VCaP (cell line): ENCODE measurements around the gene HAPLN3.
"Not testable (repeated sequence)": the region's sequence is repeated elsewhere in the genome, so short reads cannot be mapped to it uniquely, and the experiment has no call there.

ENCODE experiments used
- H3K27ac ChIP-seq: fragments of 450-650 bp; 2 replicates; pipeline ENCODE4 v1.5.1; 2017
- CTCF ChIP-seq: fragments of 450-650 bp; conservative IDR thresholded peaks from 2 replicates; pipeline ENCODE4 v1.5.1; 2017; ENCODE audit warnings: mild to moderate bottlenecking, moderate library complexity

HAPLN3 gene

GRCh38 chr15:88894819-88895767, at the start of gene HAPLN3:
HAPLN3 (minus strand) TSS chr15:88895544; CDS start chr15:88887298, 8,246 bp downstream.
- H3K27ac ChIP-seq: peak within 1 kb of the TSS; percentile 17; the same call in 1 of the 2 replicates
- TF ChIP-seq CTCF: no peak

GRCh38 chr15:88940110-88940675, 44.8 kb upstream of the HAPLN3 start:
- H3K27ac ChIP-seq: no peak overlapping the region

GRCh38 chr15:88939486-88939806, 44.1 kb upstream of the HAPLN3 start:
- no peak for TF ChIP-seq CTCF
- H3K27ac ChIP-seq: no peak overlapping the region

More at GRCh38 chr15:88940110-88940675, 44.8 kb upstream of the HAPLN3 start:
- TF ChIP-seq CTCF: no peak

- no peak for TF ChIP-seq CTCF
- H3K27ac ChIP-seq: no peak overlapping the region
Observed at GRCh38 chr15:88938802-88939485, 43.6 kb upstream of the HAPLN3 start.

- not testable (repeated sequence) for H3K27ac ChIP-seq
Observed at GRCh38 chr15:88934449-88934848, 39.1 kb upstream of the HAPLN3 start.

- TF ChIP-seq CTCF: no peak
- H3K27ac ChIP-seq: no peak overlapping the region
Observed at GRCh38 chr15:88932875-88933330, 37.6 kb upstream of the HAPLN3 start.

- no peak for TF ChIP-seq CTCF
- no peak overlapping the region for H3K27ac ChIP-seq
Observed at GRCh38 chr15:88932271-88932874, 37.0 kb upstream of the HAPLN3 start.
